OCI-LY7 (cell line): ENCODE measurements around the gene CAPN5. TPM values are rescaled to one million over a fixed set of nuclear protein-coding genes. Genes with fewer than 3 reads are reported as not detected.

Experiments
- BruUV-seq: library from RNA; stranded (reverse); fragments of 400-500 nt; replicated peaks from 2 replicates; lab custom pipeline; 2021; lab: Mats Ljungman, UMichigan
- CTCF ChIA-PET: fragments of 300-600 bp; sonication (Branson Sonifier 250); formaldehyde crosslinking; loops from one replicate; lab custom pipeline; 2022; ENCODE audit warnings: antibody characterized with exemption; ENCODE audit not compliant: unreplicated experiment; lab: Charles Lee
- POLR2A ChIA-PET: fragments of 300-600 bp; sonication (Branson Sonifier 250); formaldehyde crosslinking; loops from one replicate; lab custom pipeline; 2022; ENCODE audit warnings: antibody characterized with exemption; lab: Charles Lee
- DNase-seq: peaks from one replicate; pipeline ENCODE4 v3.0.0-alpha.2; 2015; ENCODE audit warnings: low spot score
- H2AFZ ChIP-seq: fragments of 200-600 bp; sonication (generic), shearing (Covaris generic); 2 replicates; pipeline ENCODE4 v1.6.1; 2014; ENCODE audit warnings: mild to moderate bottlenecking, antibody characterized with exemption, low read length, moderate library complexity
- H3K27ac ChIP-seq: fragments of 200-600 bp; sonication (generic); 2 replicates; pipeline ENCODE4 v1.5.1; 2014; ENCODE audit warnings: mixed run types, low read depth, mild to moderate bottlenecking, moderate library complexity, low read length, inconsistent platforms; ENCODE audit not compliant: poor library complexity, severe bottlenecking
- H3K36me3 ChIP-seq: fragments of 200-600 bp; sonication (generic); 2 replicates; pipeline ENCODE4 v1.6.1; 2014; ENCODE audit warnings: mild to moderate bottlenecking, antibody characterized with exemption, low read length, moderate library complexity, mixed read lengths; ENCODE audit not compliant: insufficient read depth
- H3K4me1 ChIP-seq: fragments of 200-600 bp; sonication (generic); 2 replicates; pipeline ENCODE4 v1.5.1; 2014; ENCODE audit warnings: mild to moderate bottlenecking, low read length; ENCODE audit not compliant: insufficient read depth, poor library complexity, severe bottlenecking
- H3K4me2 ChIP-seq: fragments of 200-600 bp; sonication (generic); 2 replicates; pipeline ENCODE4 v1.6.1; 2014; ENCODE audit warnings: mild to moderate bottlenecking, low read length
- H3K4me3 ChIP-seq: fragments of 200-600 bp; sonication (generic); 2 replicates; pipeline ENCODE4 v1.5.1; 2014; ENCODE audit warnings: mild to moderate bottlenecking, low read depth, low read length; ENCODE audit not compliant: poor library complexity, severe bottlenecking
- H3K79me2 ChIP-seq: fragments of 200-600 bp; sonication (generic); 2 replicates; pipeline ENCODE4 v1.6.1; 2016; ENCODE audit warnings: low read depth, mild to moderate bottlenecking, low read length, moderate library complexity, mixed read lengths; ENCODE audit not compliant: insufficient read depth
- H3K9me2 ChIP-seq: fragments of 200-600 bp; sonication (generic); 2 replicates; pipeline ENCODE4 v1.6.1; 2016; ENCODE audit warnings: mild to moderate bottlenecking, low read length, mixed read lengths; ENCODE audit not compliant: insufficient read depth
- H3K9me3 ChIP-seq: fragments of 200-600 bp; sonication (generic); 2 replicates; pipeline ENCODE4 v1.6.1; 2014; ENCODE audit warnings: mild to moderate bottlenecking, mixed run types, low read length, mixed read lengths
- H4K20me1 ChIP-seq: fragments of 200-600 bp; sonication (generic); 2 replicates; pipeline ENCODE4 v1.6.1; 2014; ENCODE audit warnings: mild to moderate bottlenecking, antibody characterized with exemption, low read length, moderate library complexity, mixed read lengths; ENCODE audit not compliant: insufficient read depth
- EZH2phosphoT487 ChIP-seq: fragments of 200-600 bp; sonication (generic); IDR thresholded peaks from 2 replicates; pipeline ENCODE4 v1.6.1; 2018; ENCODE audit warnings: low read depth, borderline replicate concordance, mild to moderate bottlenecking, mixed run types, antibody characterized with exemption, low read length, moderate library complexity, mixed read lengths
- intact Hi-C: fragments of 100-400 bp; cut with micrococcal nuclease; formaldehyde crosslinking; loops from one replicate; pipeline ENCODE4 v1.10.0; 2022; ENCODE audit not compliant: unreplicated experiment
- total RNA-seq, 2 experiments: library from RNA; depleted of rRNA in 1 of 2; stranded (reverse); fragments of >200 nt in 1 of 2; shearing (Covaris generic) in 1 of 2; gene quantifications; 2 replicates each; pipeline ENCODE4 v1.2.3, GENCODE V29; 2014 to 2022
- TF ChIP-seq, protein P1 (sequence below): fragments of 200-600 bp; sonication (generic); conservative IDR thresholded peaks from 2 replicates; pipeline ENCODE4 v1.5.1; 2014; ENCODE audit warnings: mild to moderate bottlenecking, antibody characterized with exemption, low read length, moderate library complexity, mixed read lengths

CAPN5 gene
- total RNA-seq, 2 experiments from 2014 or later: 1.4 to 1.5 TPM

DNA sequence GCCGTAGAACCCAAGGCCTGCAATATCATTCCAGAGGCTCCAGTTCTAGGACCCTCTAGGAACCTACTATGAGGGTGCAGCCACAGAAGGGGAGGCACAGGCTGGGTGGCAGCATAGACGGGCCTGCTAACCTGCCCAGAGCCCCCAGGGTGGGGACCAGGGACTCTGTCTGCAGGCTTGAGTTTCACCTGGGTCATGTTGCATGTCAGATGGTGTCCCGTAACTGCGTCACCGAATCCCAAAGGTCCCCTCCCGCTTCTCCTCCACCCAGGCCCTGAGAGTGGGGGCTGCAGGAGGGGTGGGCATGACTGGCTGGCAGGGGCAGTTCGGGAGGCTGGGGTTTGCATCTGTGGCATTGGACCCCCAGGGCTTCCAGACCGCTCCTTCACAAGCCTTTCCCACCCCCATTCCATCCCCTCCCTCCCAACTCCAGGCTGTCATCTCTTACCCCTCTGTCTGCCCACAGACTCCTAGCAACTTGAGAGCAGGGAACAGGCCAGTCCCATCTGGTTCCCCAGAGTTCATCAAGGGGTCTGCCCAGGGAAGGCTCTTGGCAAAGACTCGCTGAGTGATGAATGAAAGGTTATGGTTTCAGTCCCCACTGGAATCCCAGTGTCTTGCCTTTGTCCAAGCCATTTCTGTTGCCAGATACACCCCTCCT is 77.6 kb downstream of the CAPN5 start:
- no peak overlapping the region for H3K4me3 ChIP-seq
- no peaks in the 10 kb centered on the region for H3K9me2 ChIP-seq
- TF ChIP-seq, protein P1, sequence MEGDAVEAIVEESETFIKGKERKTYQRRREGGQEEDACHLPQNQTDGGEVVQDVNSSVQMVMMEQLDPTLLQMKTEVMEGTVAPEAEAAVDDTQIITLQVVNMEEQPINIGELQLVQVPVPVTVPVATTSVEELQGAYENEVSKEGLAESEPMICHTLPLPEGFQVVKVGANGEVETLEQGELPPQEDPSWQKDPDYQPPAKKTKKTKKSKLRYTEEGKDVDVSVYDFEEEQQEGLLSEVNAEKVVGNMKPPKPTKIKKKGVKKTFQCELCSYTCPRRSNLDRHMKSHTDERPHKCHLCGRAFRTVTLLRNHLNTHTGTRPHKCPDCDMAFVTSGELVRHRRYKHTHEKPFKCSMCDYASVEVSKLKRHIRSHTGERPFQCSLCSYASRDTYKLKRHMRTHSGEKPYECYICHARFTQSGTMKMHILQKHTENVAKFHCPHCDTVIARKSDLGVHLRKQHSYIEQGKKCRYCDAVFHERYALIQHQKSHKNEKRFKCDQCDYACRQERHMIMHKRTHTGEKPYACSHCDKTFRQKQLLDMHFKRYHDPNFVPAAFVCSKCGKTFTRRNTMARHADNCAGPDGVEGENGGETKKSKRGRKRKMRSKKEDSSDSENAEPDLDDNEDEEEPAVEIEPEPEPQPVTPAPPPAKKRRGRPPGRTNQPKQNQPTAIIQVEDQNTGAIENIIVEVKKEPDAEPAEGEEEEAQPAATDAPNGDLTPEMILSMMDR: no peak
- TF ChIP-seq EZH2phosphoT487: no peak
- H4K20me1 ChIP-seq: no peaks in the 10 kb centered on the region
- no TSS peak for BruUV-seq
- intact Hi-C loops: no loop called here
- H3K79me2 ChIP-seq: no peaks in the 10 kb centered on the region
- ChIA-PET CTCF (no interaction called here), POLR2A (no interaction called here)
- H3K9me3 ChIP-seq: no peaks in the 10 kb centered on the region
- no peak overlapping the region for H2AFZ ChIP-seq
- H3K4me2 ChIP-seq: no peak overlapping the region
- DNase-seq: no peak
- H3K36me3 ChIP-seq: no peaks in the 10 kb centered on the region
- no peak overlapping the region for H3K27ac ChIP-seq
- no peaks in the 10 kb centered on the region for H3K4me1 ChIP-seq

DNA sequence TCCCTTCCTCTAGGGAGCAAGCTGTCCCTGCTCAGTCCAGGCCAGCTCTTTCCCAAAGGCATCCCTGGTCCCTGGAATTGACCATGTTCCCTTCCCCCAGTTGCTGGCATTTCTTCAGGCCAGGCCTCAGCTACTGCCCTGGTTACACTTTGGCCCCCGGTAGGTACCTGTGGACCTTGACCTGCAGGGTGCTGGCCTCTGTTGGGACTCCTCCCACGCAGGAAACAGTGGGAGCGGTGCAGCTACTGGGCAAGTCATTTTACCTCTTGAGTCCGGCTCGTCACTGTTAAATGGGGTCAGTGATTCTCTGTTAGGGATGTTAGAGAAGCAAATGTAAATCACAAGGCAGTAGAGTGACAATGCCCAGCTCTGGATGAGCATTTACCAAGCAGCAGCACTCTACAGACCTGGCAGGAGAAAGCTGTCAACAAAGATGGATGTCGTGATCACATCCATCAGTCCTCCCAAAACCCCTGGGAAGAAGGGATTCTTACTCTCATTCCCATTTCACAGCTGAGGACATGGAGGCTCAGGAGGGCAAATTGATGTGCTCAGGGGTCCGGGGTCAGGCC is 78.2 kb downstream of the CAPN5 start:
- H3K9me3 ChIP-seq: no peaks in the 10 kb centered on the region
- no peak overlapping the region for H3K27ac ChIP-seq
- no peaks in the 10 kb centered on the region for H4K20me1 ChIP-seq
- no peak for TF ChIP-seq EZH2phosphoT487
- TF ChIP-seq, protein P1: no peak
- intact Hi-C loops: no loop called here
- H2AFZ ChIP-seq: no peak overlapping the region
- H3K4me3 ChIP-seq: no peak overlapping the region
- no peak overlapping the region for H3K4me2 ChIP-seq
- no TSS peak for BruUV-seq
- POLR2A ChIA-PET: no interaction called here
- no peaks in the 10 kb centered on the region for H3K36me3 ChIP-seq
- H3K9me2 ChIP-seq: no peaks in the 10 kb centered on the region
- CTCF ChIA-PET: no interaction called here
- no peaks in the 10 kb centered on the region for H3K79me2 ChIP-seq
- H3K4me1 ChIP-seq: no peaks in the 10 kb centered on the region
- no peak for DNase-seq
